Muscle of leg (tissue), 11 donors: ENCODE results near the gene CAP2. TPM values are rescaled to one million over a fixed set of nuclear protein-coding genes. Genes with fewer than 3 reads are reported as not detected.

Experiments
- DNase-seq: peaks from one replicate; pipeline ENCODE4 v3.0.0; 2013
- H3K27ac ChIP-seq: one replicate; pipeline ENCODE4 v1.5.1; 2013; ENCODE audit warnings: mild to moderate bottlenecking, low read length, control low read depth
- H3K27me3 ChIP-seq: one replicate; pipeline ENCODE4 v1.6.1; 2013; ENCODE audit warnings: low read length; ENCODE audit not compliant: control insufficient read depth, insufficient read depth
- H3K36me3 ChIP-seq: one replicate; pipeline ENCODE4 v1.6.1; 2013; ENCODE audit warnings: low read length; ENCODE audit not compliant: control insufficient read depth, insufficient read depth
- H3K4me1 ChIP-seq: one replicate; pipeline ENCODE4 v1.6.1; 2013; ENCODE audit warnings: low read length; ENCODE audit not compliant: control insufficient read depth, insufficient read depth
- H3K4me3 ChIP-seq: one replicate; pipeline ENCODE4 v1.5.1; 2013; ENCODE audit warnings: low read length, control low read depth
- H3K9me3 ChIP-seq: replicated peaks from 2 replicates; pipeline ENCODE4 v1.6.1; 2013; ENCODE audit warnings: low read depth, low read length; ENCODE audit not compliant: control insufficient read depth
- WGBS: methylation state at CpG from one replicate; pipeline ENCODE4 v1.1.5; 2013; ENCODE audit warnings: missing lambda C conversion rate; ENCODE audit not compliant: insufficient coverage; 5-methylcytosine and 5-hydroxymethylcytosine counted together
- polyA plus RNA-seq, 8 donors: library from polyadenylated mRNA; unstranded; fragments of 120-200 nt; gene quantifications; one replicate each; pipeline versions ENCODE4 v1.2.1 to v1.2.3, GENCODE V29; 2013; ENCODE audit warnings: inconsistent platforms in 1 of 8, low replicate concordance in 1 of 8; ENCODE audit not compliant: insufficient read length in 8 of 8, insufficient read depth in 1 of 8
- total RNA-seq: library from RNA; stranded (reverse); fragments of 120-200 nt; gene quantifications from one replicate; pipeline ENCODE4 v1.2.4, GENCODE V29; 2013

Gene CAP2
- total and polyA plus RNA-seq, 9 donors: 56.3 to 201 (median 148) TPM

- no peaks in the 10 kb centered on the region for H3K4me1 ChIP-seq
- no peak for DNase-seq
- no peak overlapping the region for H3K4me3 ChIP-seq
- no peaks in the 10 kb centered on the region for H3K9me3 ChIP-seq
- H3K36me3 ChIP-seq: peaks cover 14% of the 10 kb centered on the region
- no peaks in the 10 kb centered on the region for H3K27me3 ChIP-seq
- no peak overlapping the region for H3K27ac ChIP-seq
- 0% methylated on average over 1 of the region's 5 CpGs for WGBS
These were observed 111.7 kb downstream of the CAP2 start for GRCh38 chr6:17505062-17505476.

DNA sequence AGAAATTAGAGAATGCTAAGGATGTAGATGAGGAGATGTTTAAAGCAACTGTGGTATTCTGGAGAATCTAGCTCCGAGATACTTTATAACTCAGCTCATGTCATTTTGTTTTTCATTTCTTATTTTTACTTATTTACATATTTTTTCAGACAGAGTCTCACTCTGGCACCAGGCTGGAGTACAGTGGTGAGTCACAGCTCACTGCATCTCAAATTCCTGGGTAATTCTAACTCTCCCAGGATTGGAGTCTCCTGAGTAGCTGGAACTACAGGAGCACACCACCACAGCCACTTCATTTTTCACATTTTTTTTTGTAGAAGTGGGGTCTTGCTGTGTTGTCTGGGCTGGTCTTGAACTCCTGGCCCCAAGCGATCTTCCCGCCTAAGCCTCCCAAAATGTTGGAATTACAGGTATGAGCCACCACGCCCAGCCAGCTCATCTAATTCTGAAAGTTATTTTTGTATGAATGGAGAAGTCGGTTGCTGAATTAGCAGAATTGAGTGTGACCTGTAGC is 112.4 kb downstream of the CAP2 start:
- no peak overlapping the region for H3K4me3 ChIP-seq
- H3K4me1 ChIP-seq: no peaks in the 10 kb centered on the region
- H3K9me3 ChIP-seq: no peaks in the 10 kb centered on the region
- DNase-seq: no peak
- peaks cover 20% of the 10 kb centered on the region for H3K36me3 ChIP-seq
- H3K27me3 ChIP-seq: no peaks in the 10 kb centered on the region
- WGBS: 100% methylated on average over 3 of the region's 5 CpGs
- H3K27ac ChIP-seq: no peak overlapping the region

- H3K36me3 ChIP-seq: peaks cover 25% of the 10 kb centered on the region
- H3K27ac ChIP-seq: no peak overlapping the region
- H3K4me1 ChIP-seq: no peaks in the 10 kb centered on the region
- 94% methylated on average over 5 of the region's 6 CpGs for WGBS
- H3K4me3 ChIP-seq: no peak overlapping the region
- DNase-seq: no peak
- H3K9me3 ChIP-seq: no peaks in the 10 kb centered on the region
- no peaks in the 10 kb centered on the region for H3K27me3 ChIP-seq
These were observed 113.1 kb downstream of the CAP2 start for GRCh38 chr6:17506531-17506930.

DNA sequence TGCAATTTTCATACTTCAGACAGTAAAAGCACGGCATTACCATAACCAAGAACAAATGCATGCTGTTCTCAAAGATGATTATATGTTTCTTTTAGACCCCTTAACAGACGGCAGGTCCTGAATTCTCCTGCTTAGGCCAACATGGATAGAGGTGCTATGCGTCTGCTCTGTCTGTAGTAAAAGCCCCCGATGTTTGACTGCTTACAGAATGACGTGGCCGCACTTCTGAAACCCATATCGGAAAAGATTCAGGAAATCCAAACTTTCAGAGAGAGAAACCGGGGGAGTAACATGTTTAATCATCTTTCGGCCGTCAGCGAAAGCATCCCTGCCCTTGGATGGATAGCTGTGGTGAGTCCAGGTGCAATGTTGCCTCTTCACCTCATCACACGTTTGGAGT is 113.6 kb downstream of the CAP2 start:
- Histone ChIP-seq H3K36me3 (peaks cover 25% of the 10 kb centered on the region), H3K27ac (no peak overlapping the region), H3K9me3 (no peaks in the 10 kb centered on the region), H3K4me3 (no peak overlapping the region), H3K4me1 (no peaks in the 10 kb centered on the region), H3K27me3 (no peaks in the 10 kb centered on the region)
- no peak for DNase-seq
- WGBS: 93% methylated on average over 7 of the region's 12 CpGs

DNA sequence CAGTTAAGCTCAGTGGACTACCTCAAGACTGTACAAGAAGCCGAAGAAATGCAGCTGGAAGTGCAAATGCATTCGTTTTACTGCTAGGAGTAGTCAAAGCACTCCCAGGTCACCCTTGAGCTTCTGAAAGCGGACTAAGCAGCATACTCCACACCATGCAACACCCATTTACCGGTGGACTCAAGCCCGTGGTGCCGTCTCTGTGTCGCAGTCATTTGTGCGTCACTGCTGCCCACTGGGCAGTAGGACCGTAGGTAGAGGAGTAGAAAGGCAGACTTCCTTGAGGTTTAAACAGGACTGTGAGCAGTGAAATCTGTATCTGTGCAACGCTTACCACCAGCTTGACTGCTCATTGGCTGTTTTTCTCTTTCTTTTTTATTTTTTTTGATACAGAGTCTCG is 117.7 kb downstream of the CAP2 start:
- no peaks in the 10 kb centered on the region for H3K4me1 ChIP-seq
- no peak for DNase-seq
- H3K27ac ChIP-seq: no peak overlapping the region
- 98% methylated on average over 6 of the region's 11 CpGs for WGBS
- H3K36me3 ChIP-seq: peaks cover 47% of the 10 kb centered on the region
- no peak overlapping the region for H3K4me3 ChIP-seq
- H3K27me3 ChIP-seq: no peaks in the 10 kb centered on the region
- H3K9me3 ChIP-seq: no peaks in the 10 kb centered on the region

DNA sequence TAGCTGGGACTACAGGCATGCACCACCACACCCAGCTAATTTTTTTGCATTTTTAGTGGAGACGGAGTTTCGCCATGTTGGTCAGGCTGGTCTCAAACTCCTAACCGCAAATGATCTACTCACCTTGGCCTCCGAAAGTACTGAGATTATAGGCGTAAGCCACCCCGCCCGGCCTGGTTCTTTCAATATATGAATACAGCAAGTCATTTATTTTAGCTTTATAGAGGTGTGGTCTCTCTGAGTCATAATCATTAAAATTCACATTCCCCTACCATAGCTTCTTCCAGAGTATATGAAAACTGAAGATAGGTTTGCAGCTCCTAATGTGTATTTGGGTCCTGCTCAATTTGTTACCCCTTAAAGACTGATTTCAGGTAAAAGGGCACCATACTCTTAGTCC is 118.2 kb downstream of the CAP2 start:
- Histone ChIP-seq H3K4me3 (no peak overlapping the region), H3K27ac (no peak overlapping the region), H3K9me3 (no peaks in the 10 kb centered on the region), H3K4me1 (no peaks in the 10 kb centered on the region), H3K27me3 (no peaks in the 10 kb centered on the region), H3K36me3 (peaks cover 47% of the 10 kb centered on the region)
- DNase-seq: no peak
- no CpG with 5 or more reads among the region's 7 CpGs for WGBS

GRCh38 chr6:17519120-17519519 is 125.7 kb downstream of the CAP2 start:
- Histone ChIP-seq H3K36me3 (peaks cover 29% of the 10 kb centered on the region), H3K4me1 (peaks cover 5% of the 10 kb centered on the region), H3K27ac (peak overlapping the region; percentile 77), H3K27me3 (no peaks in the 10 kb centered on the region), H3K9me3 (no peaks in the 10 kb centered on the region), H3K4me3 (no peak overlapping the region)
- peak; percentile 85 for DNase-seq
- WGBS: 60% methylated on average over 1 of the region's 5 CpGs

- 80% methylated on average over 2 of the region's 3 CpGs for WGBS
- DNase-seq: no peak
- Histone ChIP-seq H3K9me3 (no peaks in the 10 kb centered on the region), H3K27ac (no peak overlapping the region), H3K36me3 (peaks cover 18% of the 10 kb centered on the region), H3K27me3 (no peaks in the 10 kb centered on the region), H3K4me1 (no peaks in the 10 kb centered on the region), H3K4me3 (no peak overlapping the region)
These were observed 132.2 kb downstream of the CAP2 start for GRCh38 chr6:17525637-17526036.

- H3K9me3 ChIP-seq: no peaks in the 10 kb centered on the region
- DNase-seq: peak; percentile 46
- H3K27me3 ChIP-seq: no peaks in the 10 kb centered on the region
- H3K36me3 ChIP-seq: peaks cover 19% of the 10 kb centered on the region
- no CpG with 5 or more reads among the region's 1 CpG for WGBS
- peak overlapping the region; percentile 7 for H3K27ac ChIP-seq
- no peak overlapping the region for H3K4me3 ChIP-seq
- H3K4me1 ChIP-seq: no peaks in the 10 kb centered on the region
These were observed 133.7 kb downstream of the CAP2 start for GRCh38 chr6:17527076-17527475.

DNA sequence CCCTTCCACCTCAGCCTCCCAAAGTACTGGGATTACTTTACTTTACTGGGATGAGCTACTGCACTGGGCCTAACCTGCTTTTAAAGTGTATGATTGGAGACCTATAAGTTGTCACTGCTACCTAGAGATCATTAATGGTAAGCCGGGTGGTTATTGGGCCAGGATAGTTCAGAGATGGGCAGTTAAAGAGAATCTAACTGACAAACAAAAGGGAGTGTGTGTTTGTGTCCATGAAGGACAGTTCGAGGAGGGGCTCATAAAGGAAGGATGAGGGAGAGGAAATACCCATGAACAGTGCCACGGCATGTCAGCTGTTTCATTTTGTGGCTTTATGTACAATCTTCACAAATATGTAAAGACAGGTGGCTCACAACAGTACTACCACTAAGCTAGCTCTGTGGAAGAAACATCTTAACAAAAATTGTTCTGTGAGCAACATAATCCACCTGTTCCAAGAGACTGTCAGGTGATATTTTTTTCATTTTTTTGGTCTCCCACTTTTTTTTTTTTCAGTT is 137.0 kb downstream of the CAP2 start:
- DNase-seq: peak; percentile 50
- Histone ChIP-seq H3K9me3 (no peaks in the 10 kb centered on the region), H3K27ac (peak overlapping the region; percentile 52), H3K36me3 (peaks cover 20% of the 10 kb centered on the region), H3K4me1 (peaks cover 2% of the 10 kb centered on the region), H3K4me3 (no peak overlapping the region), H3K27me3 (no peaks in the 10 kb centered on the region)
- WGBS: 81% methylated on average over 3 of the region's 3 CpGs

GRCh38 chr6:17536586-17536985 is 143.2 kb downstream of the CAP2 start:
- peaks cover 2% of the 10 kb centered on the region for H3K4me1 ChIP-seq
- no CpG with 5 or more reads among the region's 2 CpGs for WGBS
- no peak for DNase-seq
- H3K27ac ChIP-seq: no peak overlapping the region
- no peak overlapping the region for H3K4me3 ChIP-seq
- no peaks in the 10 kb centered on the region for H3K27me3 ChIP-seq
- no peaks in the 10 kb centered on the region for H3K9me3 ChIP-seq
- peaks cover 43% of the 10 kb centered on the region for H3K36me3 ChIP-seq
